ENCODE data around the gene API5. TPM values are rescaled to one million over a fixed set of nuclear protein-coding genes. Genes with fewer than 3 reads are reported as not detected.

The API5 gene
- polyA plus RNA-seq, 1 experiment = 89.5 TPM

DNA sequence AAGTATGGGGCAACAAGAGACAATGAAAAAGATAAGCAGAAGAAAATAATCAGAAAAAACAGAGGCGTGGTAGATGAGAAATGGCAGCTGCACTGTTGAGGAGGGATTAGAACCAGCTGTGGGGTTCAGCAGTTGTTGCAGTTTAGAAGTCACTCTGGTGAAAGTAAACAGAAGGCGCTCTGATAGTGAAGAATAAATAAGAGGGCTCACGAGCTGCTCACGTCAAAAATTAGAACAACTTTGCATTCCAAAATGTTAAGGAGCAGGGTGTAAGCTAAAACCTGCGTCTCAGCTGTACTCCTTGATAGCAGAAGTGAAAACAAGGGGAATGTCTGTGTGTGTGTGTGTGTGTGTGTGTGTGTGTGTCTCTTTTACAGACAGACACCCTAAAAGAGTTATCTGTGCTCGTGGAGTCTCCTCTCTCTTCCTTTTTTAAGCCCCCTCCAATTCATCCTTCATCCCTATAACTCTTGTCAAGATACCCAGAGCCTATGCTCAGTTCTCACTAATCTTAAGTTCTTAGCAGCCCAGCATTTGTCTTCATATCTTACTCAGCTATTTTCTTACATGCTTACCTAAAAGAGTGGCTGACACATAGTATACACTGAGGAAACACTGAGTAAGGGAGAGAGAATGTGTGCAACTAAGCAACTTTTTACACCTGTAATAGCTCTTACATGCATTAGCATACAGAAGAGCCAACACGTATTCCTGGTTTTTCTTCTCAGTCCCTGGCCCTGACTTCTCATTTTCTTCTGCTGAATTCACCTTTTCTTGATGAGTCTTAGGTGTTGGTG is 55.8 kb downstream of the API5 start:
- TF ChIP-seq, protein P1, sequence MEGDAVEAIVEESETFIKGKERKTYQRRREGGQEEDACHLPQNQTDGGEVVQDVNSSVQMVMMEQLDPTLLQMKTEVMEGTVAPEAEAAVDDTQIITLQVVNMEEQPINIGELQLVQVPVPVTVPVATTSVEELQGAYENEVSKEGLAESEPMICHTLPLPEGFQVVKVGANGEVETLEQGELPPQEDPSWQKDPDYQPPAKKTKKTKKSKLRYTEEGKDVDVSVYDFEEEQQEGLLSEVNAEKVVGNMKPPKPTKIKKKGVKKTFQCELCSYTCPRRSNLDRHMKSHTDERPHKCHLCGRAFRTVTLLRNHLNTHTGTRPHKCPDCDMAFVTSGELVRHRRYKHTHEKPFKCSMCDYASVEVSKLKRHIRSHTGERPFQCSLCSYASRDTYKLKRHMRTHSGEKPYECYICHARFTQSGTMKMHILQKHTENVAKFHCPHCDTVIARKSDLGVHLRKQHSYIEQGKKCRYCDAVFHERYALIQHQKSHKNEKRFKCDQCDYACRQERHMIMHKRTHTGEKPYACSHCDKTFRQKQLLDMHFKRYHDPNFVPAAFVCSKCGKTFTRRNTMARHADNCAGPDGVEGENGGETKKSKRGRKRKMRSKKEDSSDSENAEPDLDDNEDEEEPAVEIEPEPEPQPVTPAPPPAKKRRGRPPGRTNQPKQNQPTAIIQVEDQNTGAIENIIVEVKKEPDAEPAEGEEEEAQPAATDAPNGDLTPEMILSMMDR (IDR thresholded peaks at IDR 0.05; ENCODE audit: low read depth, low read length) = no peak
- Histone ChIP-seq H3K27ac (ENCODE audit: low read depth, low read length) (peak overlapping the region; percentile 77), H3K9me3 (ENCODE audit: control insufficient read depth, insufficient read depth, low read length) (no peaks in the 10 kb centered on the region), H3K4me3 (ENCODE audit: low read depth, low read length) (no peak overlapping the region), H3K27me3 (ENCODE audit: control insufficient read depth, insufficient read depth, low read length) (no peaks in the 10 kb centered on the region)
- POLR2A ChIA-PET = interaction anchor here (1.3 to 2.2 kb wide), 3 partner anchors 9 to 11 kb away, joined by 3 to 27 read pairs (median 14); partner anchors contain the start of gene TTC17
- DNase-seq (ENCODE audit: low read depth, low spot score) = peak; percentile 32
- CTCF ChIA-PET = interaction anchor here (0.6 to 1.3 kb wide), 2 partner anchors 12 to 52 kb away, joined by 3 read pairs; no protein-coding TSS in a partner anchor

DNA sequence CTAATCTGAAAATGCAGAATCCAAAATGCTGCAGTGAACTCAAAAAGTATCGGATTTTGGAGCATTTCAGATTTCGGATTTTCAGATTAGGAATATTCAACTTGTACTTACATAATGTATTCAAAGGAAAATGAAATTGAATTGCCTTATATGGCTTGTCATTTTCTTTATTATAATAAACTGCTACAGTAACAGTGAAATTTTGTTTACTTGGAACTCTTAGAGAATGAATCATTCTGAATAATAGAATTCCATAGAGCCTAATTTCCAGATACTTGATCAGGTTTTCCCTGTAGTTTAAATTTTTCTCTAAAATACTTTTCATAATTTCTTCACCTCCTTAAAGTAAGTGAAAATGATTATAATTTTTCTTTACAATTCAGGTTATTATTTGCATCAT is 64.3 kb downstream of the API5 start:
- no peak for DNase-seq (ENCODE audit: low read depth, low spot score)
- no peak overlapping the region for H3K27ac ChIP-seq (ENCODE audit: low read depth, low read length)
- no peaks in the 10 kb centered on the region for H3K27me3 ChIP-seq (ENCODE audit: control insufficient read depth, insufficient read depth, low read length)
- no peaks in the 10 kb centered on the region for H3K9me3 ChIP-seq (ENCODE audit: control insufficient read depth, insufficient read depth, low read length)
- ChIA-PET POLR2A (interaction anchor here (1.0 to 1.3 kb wide), 2 partner anchors 9 to 17 kb away, joined by 6 to 14 read pairs; partner anchors contain the start of gene TTC17), CTCF (interaction anchor here (1.5 kb wide), 1 partner anchor 43 kb away, joined by 3 read pairs; no protein-coding TSS in a partner anchor)
- TF ChIP-seq, protein P1 (IDR thresholded peaks at IDR 0.05; ENCODE audit: low read depth, low read length) = no peak
- no peak overlapping the region for H3K4me3 ChIP-seq (ENCODE audit: low read depth, low read length)

DNA sequence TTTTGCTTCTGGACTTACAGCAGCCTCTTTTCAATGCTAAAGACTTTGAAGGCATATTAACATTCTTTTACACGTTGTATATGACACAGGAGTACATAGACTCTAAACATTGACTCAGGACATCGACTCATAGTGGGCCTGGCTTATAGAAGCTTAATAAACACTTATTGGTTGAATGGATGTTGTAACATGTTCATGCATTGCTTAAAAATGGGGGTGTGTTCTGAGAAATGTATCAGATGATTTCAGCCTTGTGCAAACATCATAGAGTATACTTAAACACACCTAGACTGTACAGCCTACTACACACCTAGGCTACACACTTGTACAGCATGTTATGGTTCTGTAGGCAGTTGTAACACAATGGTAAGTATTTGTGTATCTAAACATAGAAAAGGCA is 64.8 kb downstream of the API5 start:
- Histone ChIP-seq H3K27ac (ENCODE audit: low read depth, low read length) (peak overlapping the region; percentile 31), H3K27me3 (ENCODE audit: control insufficient read depth, insufficient read depth, low read length) (no peaks in the 10 kb centered on the region), H3K4me3 (ENCODE audit: low read depth, low read length) (no peak overlapping the region), H3K9me3 (ENCODE audit: control insufficient read depth, insufficient read depth, low read length) (no peaks in the 10 kb centered on the region)
- DNase-seq (ENCODE audit: low read depth, low spot score) = peak; percentile 59
- POLR2A ChIA-PET = interaction anchor here (1.0 to 1.3 kb wide), 2 partner anchors 9 to 18 kb away, joined by 6 to 14 read pairs; partner anchors contain the start of gene TTC17
- TF ChIP-seq, protein P1 (IDR thresholded peaks at IDR 0.05; ENCODE audit: low read depth, low read length) = no peak
- CTCF ChIA-PET = interaction anchor here (3.0 kb wide), 1 partner anchor 42 kb away, joined by 15 read pairs; no protein-coding TSS in a partner anchor

DNA sequence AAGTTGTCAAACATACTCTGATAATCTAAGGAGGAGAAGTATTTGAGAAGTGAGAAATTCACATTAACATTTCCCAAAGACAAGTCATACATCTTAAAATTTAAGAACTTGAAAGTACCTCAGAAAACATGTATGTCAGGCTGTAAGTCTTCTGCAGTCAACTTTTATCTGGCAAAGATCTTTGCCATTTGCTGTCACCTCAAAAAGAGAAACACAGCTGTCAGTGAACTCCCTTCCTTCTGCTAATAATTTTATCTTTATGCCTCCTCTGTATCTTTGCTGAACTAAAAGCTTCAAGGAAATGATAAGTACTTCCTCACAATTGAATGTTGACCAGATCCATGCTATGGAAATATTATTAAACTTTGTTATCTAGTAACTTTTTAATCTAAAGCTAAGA is 65.6 kb downstream of the API5 start:
- H3K27me3 ChIP-seq (ENCODE audit: control insufficient read depth, insufficient read depth, low read length) = no peaks in the 10 kb centered on the region
- CTCF ChIA-PET = interaction anchor here (3.0 kb wide), 1 partner anchor 41 kb away, joined by 15 read pairs; no protein-coding TSS in a partner anchor
- H3K9me3 ChIP-seq (ENCODE audit: control insufficient read depth, insufficient read depth, low read length) = no peaks in the 10 kb centered on the region
- TF ChIP-seq, protein P1 (IDR thresholded peaks at IDR 0.05; ENCODE audit: low read depth, low read length) = no peak
- no peak for DNase-seq (ENCODE audit: low read depth, low spot score)
- H3K4me3 ChIP-seq (ENCODE audit: low read depth, low read length) = no peak overlapping the region
- POLR2A ChIA-PET = interaction anchor here (1.3 kb wide), 1 partner anchor 19 kb away, joined by 6 read pairs; the partner anchor contains the start of gene TTC17
- H3K27ac ChIP-seq (ENCODE audit: low read depth, low read length) = no peak overlapping the region

DNA sequence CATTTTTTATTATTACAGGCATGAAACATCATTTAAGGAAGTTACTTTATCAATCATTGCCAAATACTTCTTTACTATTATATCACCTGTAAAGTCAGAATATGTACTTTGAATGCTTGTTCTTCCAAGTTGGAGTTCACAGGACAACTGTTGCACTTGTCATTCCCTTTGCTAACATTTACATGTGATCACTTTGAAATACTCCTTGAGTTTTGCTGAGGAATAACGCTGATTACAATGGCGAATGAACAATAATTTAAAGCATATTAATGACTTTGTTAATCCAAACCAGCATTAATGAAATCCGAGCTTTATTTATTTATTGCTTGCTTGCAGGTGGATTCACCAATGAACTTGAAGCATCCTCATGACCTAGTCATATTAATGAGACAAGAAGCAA is 67.1 kb downstream of the API5 start:
- Histone ChIP-seq H3K27ac (ENCODE audit: low read depth, low read length) (no peak overlapping the region), H3K4me3 (ENCODE audit: low read depth, low read length) (no peak overlapping the region), H3K9me3 (ENCODE audit: control insufficient read depth, insufficient read depth, low read length) (no peaks in the 10 kb centered on the region), H3K27me3 (ENCODE audit: control insufficient read depth, insufficient read depth, low read length) (no peaks in the 10 kb centered on the region)
- ChIA-PET CTCF (interaction anchor here (1.0 to 3.0 kb wide), 4 partner anchors 12 to 96 kb away, joined by 3 to 15 read pairs (median 4); no protein-coding TSS in a partner anchor), POLR2A (no interaction called here)
- TF ChIP-seq, protein P1 (IDR thresholded peaks at IDR 0.05; ENCODE audit: low read depth, low read length) = no peak
- DNase-seq (ENCODE audit: low read depth, low spot score) = no peak
